ENCODE results near the gene DGKI.

Gene DGKI

DNA sequence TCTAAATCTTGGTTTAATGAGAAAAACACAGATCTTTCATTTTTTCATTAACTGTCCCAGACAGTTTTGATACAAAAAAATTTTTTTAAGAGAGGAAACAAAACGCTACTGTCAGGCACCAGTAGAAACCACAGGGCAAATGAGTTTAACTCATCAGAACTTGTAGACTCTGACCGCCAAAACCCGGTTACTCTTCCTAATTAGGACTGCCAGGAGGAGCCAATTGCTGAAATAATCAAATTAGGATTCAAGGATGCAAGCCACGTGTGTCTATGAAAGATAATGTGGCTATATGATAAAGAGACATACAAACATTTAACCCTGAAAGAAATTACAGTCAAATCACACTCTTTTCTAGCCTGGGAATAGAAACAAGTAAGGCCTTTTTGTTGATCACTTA lies 154.4 kb downstream of the DGKI start:
- TF ChIP-seq, protein P1, sequence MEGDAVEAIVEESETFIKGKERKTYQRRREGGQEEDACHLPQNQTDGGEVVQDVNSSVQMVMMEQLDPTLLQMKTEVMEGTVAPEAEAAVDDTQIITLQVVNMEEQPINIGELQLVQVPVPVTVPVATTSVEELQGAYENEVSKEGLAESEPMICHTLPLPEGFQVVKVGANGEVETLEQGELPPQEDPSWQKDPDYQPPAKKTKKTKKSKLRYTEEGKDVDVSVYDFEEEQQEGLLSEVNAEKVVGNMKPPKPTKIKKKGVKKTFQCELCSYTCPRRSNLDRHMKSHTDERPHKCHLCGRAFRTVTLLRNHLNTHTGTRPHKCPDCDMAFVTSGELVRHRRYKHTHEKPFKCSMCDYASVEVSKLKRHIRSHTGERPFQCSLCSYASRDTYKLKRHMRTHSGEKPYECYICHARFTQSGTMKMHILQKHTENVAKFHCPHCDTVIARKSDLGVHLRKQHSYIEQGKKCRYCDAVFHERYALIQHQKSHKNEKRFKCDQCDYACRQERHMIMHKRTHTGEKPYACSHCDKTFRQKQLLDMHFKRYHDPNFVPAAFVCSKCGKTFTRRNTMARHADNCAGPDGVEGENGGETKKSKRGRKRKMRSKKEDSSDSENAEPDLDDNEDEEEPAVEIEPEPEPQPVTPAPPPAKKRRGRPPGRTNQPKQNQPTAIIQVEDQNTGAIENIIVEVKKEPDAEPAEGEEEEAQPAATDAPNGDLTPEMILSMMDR (IDR thresholded peaks at IDR 0.05; ENCODE audit: control insufficient read depth, insufficient read depth, low read depth, low read length, missing control alignments), result no peak
- no peak for DNase-seq (ENCODE audit: low read depth)
- H3K4me3 ChIP-seq (ENCODE audit: control insufficient read depth, low read depth, low read length), result no peak overlapping the region

DNA sequence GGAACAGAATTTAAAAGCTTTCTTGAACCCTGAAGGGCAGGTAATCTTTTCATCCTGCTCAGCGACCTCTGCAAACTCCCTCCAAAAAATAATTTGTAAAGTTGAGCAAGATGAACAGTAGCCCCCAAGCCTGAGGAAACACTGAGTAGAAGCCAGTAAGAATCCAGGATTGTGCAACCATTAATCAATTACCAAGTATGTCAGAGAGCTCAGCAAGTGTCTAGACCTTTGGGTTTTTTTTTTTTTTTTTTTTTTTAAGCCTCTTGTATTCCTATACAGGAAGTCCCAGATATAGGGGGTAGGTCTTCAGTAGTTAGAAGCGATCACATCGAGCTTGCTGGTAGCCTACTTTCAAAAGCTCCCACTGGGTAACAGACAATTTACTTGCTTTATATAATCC lies 155.2 kb downstream of the DGKI start:
- TF ChIP-seq, protein P1 (IDR thresholded peaks at IDR 0.05; ENCODE audit: control insufficient read depth, insufficient read depth, low read depth, low read length, missing control alignments), result no peak
- DNase-seq (ENCODE audit: low read depth), result no peak
- no peak overlapping the region for H3K4me3 ChIP-seq (ENCODE audit: control insufficient read depth, low read depth, low read length)

- DNase-seq (ENCODE audit: low read depth), result no peak
- H3K4me3 ChIP-seq (ENCODE audit: control insufficient read depth, low read depth, low read length), result no peak overlapping the region
- TF ChIP-seq, protein P1 (IDR thresholded peaks at IDR 0.05; ENCODE audit: control insufficient read depth, insufficient read depth, low read depth, low read length, missing control alignments), result no peak
Measured at GRCh38 chr7:137690635-137691034, 156.1 kb downstream of the DGKI start.

DNA sequence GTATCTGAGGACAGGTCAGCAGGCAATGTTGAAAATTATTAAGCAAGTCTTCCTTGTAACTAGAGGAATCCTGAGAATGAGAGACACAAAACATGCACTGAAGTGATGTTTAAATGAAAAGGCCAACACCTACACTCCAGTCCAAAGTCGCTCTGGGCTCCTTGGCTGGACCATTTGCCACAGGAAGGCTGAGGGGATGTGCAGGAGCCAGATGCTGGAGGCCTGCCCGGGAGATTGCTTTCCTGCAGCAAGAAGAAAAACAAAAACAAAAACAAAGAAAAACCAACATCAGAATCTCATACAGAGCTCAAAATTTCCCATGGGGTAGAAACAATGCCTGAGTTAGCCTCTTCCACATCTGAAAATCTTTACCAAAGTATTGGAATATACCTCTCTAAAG lies 157.0 kb downstream of the DGKI start:
- TF ChIP-seq, protein P1 (IDR thresholded peaks at IDR 0.05; ENCODE audit: control insufficient read depth, insufficient read depth, low read depth, low read length, missing control alignments), result no peak
- H3K4me3 ChIP-seq (ENCODE audit: control insufficient read depth, low read depth, low read length), result no peak overlapping the region
- DNase-seq (ENCODE audit: low read depth), result no peak

DNA sequence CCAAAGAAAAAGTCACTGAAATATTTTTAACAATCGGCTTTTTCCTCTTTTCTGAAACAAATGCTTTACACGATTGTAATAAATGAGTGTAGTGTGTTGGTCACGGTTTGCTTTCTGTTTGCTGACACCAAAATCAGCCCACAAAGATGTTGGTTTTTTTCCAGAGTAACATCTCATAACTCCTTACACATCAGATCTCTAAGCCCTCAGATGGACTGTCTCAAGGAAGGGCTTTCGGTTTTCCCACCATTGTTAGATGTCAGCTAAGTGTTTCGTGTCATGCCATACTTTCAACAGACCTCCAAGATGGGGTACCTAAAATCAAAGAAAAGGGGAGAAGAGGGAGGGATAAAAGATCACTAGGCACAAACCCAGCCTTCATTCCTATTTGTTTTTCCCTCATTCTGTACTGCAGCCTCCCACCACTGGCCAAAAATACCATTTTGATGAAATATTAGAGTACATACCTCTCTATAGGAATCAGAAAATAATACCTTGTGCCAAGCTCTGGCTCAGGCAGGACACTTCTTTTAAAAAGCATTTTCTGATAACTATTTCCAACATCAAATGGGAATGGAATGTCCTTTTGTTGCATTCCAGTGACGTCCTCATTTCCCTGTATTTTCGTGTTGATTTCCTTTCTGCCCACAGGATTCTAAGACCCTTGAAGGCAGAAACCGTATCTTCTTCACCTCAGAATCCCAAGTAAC lies 159.1 kb downstream of the DGKI start:
- no peak for DNase-seq (ENCODE audit: low read depth)
- TF ChIP-seq, protein P1 (IDR thresholded peaks at IDR 0.05; ENCODE audit: control insufficient read depth, insufficient read depth, low read depth, low read length, missing control alignments), result no peak
- H3K4me3 ChIP-seq (ENCODE audit: control insufficient read depth, low read depth, low read length), result no peak overlapping the region; the same call in 1 of the 2 replicates

DNA sequence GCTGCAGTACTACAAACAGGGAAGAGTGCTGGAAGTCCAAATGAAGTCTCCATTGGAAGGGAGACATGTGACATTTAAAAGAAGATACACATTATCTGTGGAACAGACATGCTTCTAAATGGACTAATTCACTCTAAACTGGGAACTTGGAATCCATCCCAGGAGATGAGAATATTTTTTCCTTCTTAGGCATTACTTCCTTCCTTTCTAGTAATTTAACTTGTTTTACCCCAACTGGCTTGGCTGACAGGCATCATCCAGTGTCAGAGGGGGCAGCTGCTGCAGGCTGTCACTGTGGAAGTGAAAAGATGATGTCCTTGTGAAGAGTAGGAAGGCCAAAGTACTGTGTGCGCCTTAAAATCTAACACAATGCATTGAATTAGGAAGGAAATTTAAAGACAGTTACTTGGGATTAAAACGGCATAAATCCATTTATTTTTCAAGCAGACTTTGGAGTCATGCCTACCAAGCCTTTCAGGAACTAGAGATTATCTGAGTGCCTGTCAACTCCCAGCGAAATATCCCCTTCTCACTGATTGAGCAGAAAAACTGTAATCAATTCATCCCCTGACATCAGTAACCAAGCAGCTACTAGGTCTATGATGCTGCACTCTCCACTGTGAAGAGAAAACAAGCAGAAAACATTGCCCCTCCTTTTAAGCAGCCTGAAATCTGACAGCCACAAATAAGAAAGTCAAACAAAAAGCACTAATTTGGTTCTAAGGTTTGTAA lies 161.2 kb downstream of the DGKI start:
- no peak overlapping the region for H3K4me3 ChIP-seq (ENCODE audit: control insufficient read depth, low read depth, low read length)

More for the DNA sequence above, 161.2 kb downstream of the DGKI start:
- TF ChIP-seq, protein P1 (IDR thresholded peaks at IDR 0.05; ENCODE audit: control insufficient read depth, insufficient read depth, low read depth, low read length, missing control alignments), result no peak
- no peak for DNase-seq (ENCODE audit: low read depth)

Measured in AG09309 (cell line).